Astrocyte (in vitro differentiated cells and primary cell): ENCODE measurements around the gene ZNF775. TPM values are rescaled to one million over a fixed set of nuclear protein-coding genes. Genes with fewer than 3 reads are reported as not detected.
A peak's percentile ranks its signal among the peaks of the same experiment; 100 is the strongest.

Source experiments
- DNase-seq: peaks from one replicate; pipeline ENCODE4 v3.0.0-alpha.2; 2010; ENCODE audit warnings: low read depth
- FAIRE-seq: peaks from 2 replicates; lab custom pipeline; 2011; peaks lifted over from hg19 to GRCh38; lab: Jason Lieb, UNC
- H2AFZ ChIP-seq: 2 replicates; pipeline ENCODE4 v1.6.0; 2012; ENCODE audit warnings: low read depth, low read length, inconsistent platforms
- H3K27ac ChIP-seq: 2 replicates; pipeline ENCODE4 v1.5.1; 2011; ENCODE audit warnings: low read depth, low read length, inconsistent platforms
- H3K27me3 ChIP-seq: 2 replicates; pipeline ENCODE4 v1.6.0; 2011; ENCODE audit warnings: low read length, inconsistent platforms; ENCODE audit not compliant: insufficient read depth
- H3K36me3 ChIP-seq: 2 replicates; pipeline ENCODE4 v1.5.1; 2011; ENCODE audit warnings: low read length, inconsistent platforms; ENCODE audit not compliant: insufficient read depth
- H3K4me1 ChIP-seq: 2 replicates; pipeline ENCODE4 v1.5.1; 2011; ENCODE audit warnings: low read length, inconsistent platforms; ENCODE audit not compliant: insufficient read depth
- H3K4me2 ChIP-seq: 2 replicates; pipeline ENCODE4 v1.6.0; 2012; ENCODE audit warnings: low read length, inconsistent platforms
- H3K4me3 ChIP-seq: 2 replicates; pipeline ENCODE4 v1.5.1; 2011; ENCODE audit warnings: low read depth, mild to moderate bottlenecking, low read length, inconsistent platforms; ENCODE audit not compliant: insufficient read depth
- H3K79me2 ChIP-seq: 2 replicates; pipeline ENCODE4 v1.6.0; 2012; ENCODE audit warnings: mild to moderate bottlenecking, low read length, inconsistent platforms; ENCODE audit not compliant: insufficient read depth
- H3K9ac ChIP-seq: 2 replicates; pipeline ENCODE4 v1.6.0; 2012; ENCODE audit warnings: mild to moderate bottlenecking, low read length, inconsistent platforms
- H3K9me3 ChIP-seq: 2 replicates; pipeline ENCODE4 v1.5.1; 2012; ENCODE audit warnings: low read depth, mild to moderate bottlenecking, low read length, inconsistent platforms; ENCODE audit not compliant: insufficient read depth
- H4K20me1 ChIP-seq: 2 replicates; pipeline ENCODE4 v1.6.0; 2012; ENCODE audit warnings: low read length, inconsistent platforms; ENCODE audit not compliant: insufficient read depth
- H3K27ac Mint-ChIP-seq: one replicate; pipeline ENCODE4 v1.8.0; 2021; ENCODE audit warnings: mild to moderate bottlenecking, mixed read lengths; ENCODE audit not compliant: unreplicated experiment
- H3K27me3 Mint-ChIP-seq: one replicate; pipeline ENCODE4 v1.8.0; 2021; ENCODE audit warnings: low read depth, mixed read lengths; ENCODE audit not compliant: unreplicated experiment
- H3K36me3 Mint-ChIP-seq: one replicate; pipeline ENCODE4 v1.8.0; 2021; ENCODE audit warnings: low read depth, mixed read lengths; ENCODE audit not compliant: unreplicated experiment
- H3K4me1 Mint-ChIP-seq: one replicate; pipeline ENCODE4 v1.8.0; 2021; ENCODE audit warnings: low read depth, mixed read lengths; ENCODE audit not compliant: unreplicated experiment
- H3K4me3 Mint-ChIP-seq: one replicate; pipeline ENCODE4 v1.8.0; 2021; ENCODE audit warnings: mild to moderate bottlenecking, moderate library complexity, mixed read lengths; ENCODE audit not compliant: unreplicated experiment
- H3K9me3 Mint-ChIP-seq: one replicate; pipeline ENCODE4 v1.8.0; 2021; ENCODE audit warnings: mild to moderate bottlenecking, mixed read lengths; ENCODE audit not compliant: unreplicated experiment
- EZH2 ChIP-seq: IDR thresholded peaks from 2 replicates; pipeline ENCODE4 v1.6.1; 2012; ENCODE audit warnings: mild to moderate bottlenecking, low read length, inconsistent platforms; ENCODE audit not compliant: insufficient read depth
- total RNA-seq: library from RNA; stranded (reverse); gene quantifications from 2 replicates; pipeline ENCODE4 v1.2.1, GENCODE V29; 2021
- TF ChIP-seq, protein P1 (sequence below): IDR thresholded peaks from 2 replicates; pipeline ENCODE4 v1.5.1; 2011; ENCODE audit warnings: low read depth, mild to moderate bottlenecking, inconsistent platforms, low read length, moderate library complexity; ENCODE audit not compliant: insufficient read depth

The ZNF775 gene
- total RNA-seq, 1 donor from 2014 or later = 6.5 TPM

DNA sequence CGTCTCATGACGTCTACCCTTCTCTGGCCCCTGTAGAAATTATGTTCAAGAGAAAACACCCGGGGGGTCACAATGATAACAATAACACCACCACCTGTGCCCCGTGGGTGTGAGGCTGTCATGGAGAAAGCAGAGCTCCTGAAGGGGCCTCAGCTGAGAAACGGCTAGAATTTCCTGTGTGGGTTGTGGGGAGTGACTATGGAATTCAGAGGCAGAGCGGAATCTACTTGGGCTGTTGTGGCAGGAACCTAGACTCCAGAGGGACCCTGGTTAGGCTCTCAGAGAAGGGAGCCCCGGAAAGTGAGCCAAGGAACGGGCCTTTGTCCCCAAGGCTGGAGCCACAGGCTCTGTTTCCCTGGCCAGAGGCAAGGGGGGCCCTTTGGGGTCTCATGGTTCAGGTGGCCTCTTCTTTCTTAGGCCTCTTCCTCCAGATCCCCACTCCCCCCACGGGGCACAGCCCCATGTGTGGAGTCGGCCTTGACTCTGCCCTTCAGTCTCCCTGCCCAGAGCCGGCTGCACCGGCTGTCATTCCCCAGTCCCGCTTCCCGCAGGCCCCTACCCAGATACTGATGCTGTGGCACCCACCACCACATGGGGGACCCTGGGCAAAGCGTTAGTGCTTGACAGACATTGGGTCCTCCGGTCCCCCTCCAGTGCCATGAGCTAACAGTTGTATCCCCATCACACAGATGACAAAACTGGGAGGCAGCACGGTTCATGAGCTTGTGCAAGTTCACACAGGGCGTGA is 64.8 kb downstream of the ZNF775 start:
- no peak overlapping the region for H2AFZ ChIP-seq
- H3K4me3 Mint-ChIP-seq = peak overlapping the region; percentile 29
- H3K79me2 ChIP-seq = no peaks in the 10 kb centered on the region
- H3K27ac Mint-ChIP-seq = no peak overlapping the region
- peaks cover 5% of the 10 kb centered on the region for H3K9me3 ChIP-seq
- peaks cover 3% of the 10 kb centered on the region for H3K27me3 Mint-ChIP-seq
- peak; percentile 6 for DNase-seq
- no peaks in the 10 kb centered on the region for H3K36me3 ChIP-seq
- no peak overlapping the region for H3K27ac ChIP-seq
- H3K4me1 ChIP-seq = no peaks in the 10 kb centered on the region
- no peaks in the 10 kb centered on the region for H3K27me3 ChIP-seq
- H3K4me1 Mint-ChIP-seq = peaks cover 5% of the 10 kb centered on the region
- TF ChIP-seq, protein P1, sequence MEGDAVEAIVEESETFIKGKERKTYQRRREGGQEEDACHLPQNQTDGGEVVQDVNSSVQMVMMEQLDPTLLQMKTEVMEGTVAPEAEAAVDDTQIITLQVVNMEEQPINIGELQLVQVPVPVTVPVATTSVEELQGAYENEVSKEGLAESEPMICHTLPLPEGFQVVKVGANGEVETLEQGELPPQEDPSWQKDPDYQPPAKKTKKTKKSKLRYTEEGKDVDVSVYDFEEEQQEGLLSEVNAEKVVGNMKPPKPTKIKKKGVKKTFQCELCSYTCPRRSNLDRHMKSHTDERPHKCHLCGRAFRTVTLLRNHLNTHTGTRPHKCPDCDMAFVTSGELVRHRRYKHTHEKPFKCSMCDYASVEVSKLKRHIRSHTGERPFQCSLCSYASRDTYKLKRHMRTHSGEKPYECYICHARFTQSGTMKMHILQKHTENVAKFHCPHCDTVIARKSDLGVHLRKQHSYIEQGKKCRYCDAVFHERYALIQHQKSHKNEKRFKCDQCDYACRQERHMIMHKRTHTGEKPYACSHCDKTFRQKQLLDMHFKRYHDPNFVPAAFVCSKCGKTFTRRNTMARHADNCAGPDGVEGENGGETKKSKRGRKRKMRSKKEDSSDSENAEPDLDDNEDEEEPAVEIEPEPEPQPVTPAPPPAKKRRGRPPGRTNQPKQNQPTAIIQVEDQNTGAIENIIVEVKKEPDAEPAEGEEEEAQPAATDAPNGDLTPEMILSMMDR = no peak
- no peak for TF ChIP-seq EZH2
- no peak overlapping the region for H3K4me2 ChIP-seq
- H3K36me3 Mint-ChIP-seq = no peaks in the 10 kb centered on the region
- no peak overlapping the region for H3K9ac ChIP-seq
- H4K20me1 ChIP-seq = no peaks in the 10 kb centered on the region
- no peak for FAIRE-seq
- H3K4me3 ChIP-seq = no peak overlapping the region
- H3K9me3 Mint-ChIP-seq = peaks cover 22% of the 10 kb centered on the region

DNA sequence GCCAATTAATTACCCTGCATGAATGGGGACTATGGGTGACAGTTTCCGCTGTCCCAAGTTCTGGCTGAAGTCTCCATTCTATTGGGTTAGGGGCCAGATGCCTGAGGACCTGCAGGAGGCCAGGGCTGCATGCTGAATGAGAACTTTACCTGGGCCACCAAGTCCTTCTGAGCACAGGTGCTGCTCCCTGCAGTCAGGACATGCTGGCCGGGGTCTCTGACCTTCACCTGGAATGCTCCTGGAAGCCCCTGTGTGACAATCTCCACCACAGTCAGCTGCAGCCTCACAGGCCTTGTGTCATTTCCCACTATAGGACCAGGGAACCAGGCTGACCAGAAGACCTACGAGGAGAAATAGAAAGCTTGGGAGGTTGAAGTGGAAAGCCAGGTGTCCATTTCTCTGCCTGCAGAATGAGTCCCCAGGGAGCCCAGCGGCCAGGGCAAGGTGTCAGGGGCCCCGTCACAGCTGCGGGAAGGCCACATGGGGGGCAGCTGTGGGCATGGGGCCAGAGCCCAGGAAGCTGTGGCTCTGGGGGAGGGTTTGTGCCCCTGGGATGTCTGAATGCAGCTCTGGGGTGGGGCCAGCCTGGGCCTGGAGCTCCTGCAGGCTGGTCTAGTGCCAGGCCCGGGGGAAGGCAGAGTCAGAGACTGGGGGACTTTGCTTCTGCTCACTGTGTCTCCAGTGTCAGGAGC is 65.7 kb downstream of the ZNF775 start:
- H3K4me1 Mint-ChIP-seq = peaks cover 4% of the 10 kb centered on the region
- Histone ChIP-seq H3K36me3 (no peaks in the 10 kb centered on the region), H3K79me2 (no peaks in the 10 kb centered on the region), H3K27me3 (peaks cover 2% of the 10 kb centered on the region), H3K4me1 (no peaks in the 10 kb centered on the region), H3K4me2 (no peak overlapping the region), H3K9me3 (peaks cover 5% of the 10 kb centered on the region), H2AFZ (no peak overlapping the region), H3K4me3 (no peak overlapping the region), H3K9ac (no peak overlapping the region), H3K27ac (no peak overlapping the region), H4K20me1 (no peaks in the 10 kb centered on the region)
- H3K27me3 Mint-ChIP-seq = peaks cover 7% of the 10 kb centered on the region
- peaks cover 22% of the 10 kb centered on the region for H3K9me3 Mint-ChIP-seq
- H3K36me3 Mint-ChIP-seq = no peaks in the 10 kb centered on the region
- FAIRE-seq (no peak), DNase-seq (no peak)
- H3K27ac Mint-ChIP-seq = no peak overlapping the region
- H3K4me3 Mint-ChIP-seq = no peak overlapping the region
- no peak for TF ChIP-seq EZH2
- TF ChIP-seq, protein P1 = no peak
